ENCODE results near the gene CDCA4.

DNA sequence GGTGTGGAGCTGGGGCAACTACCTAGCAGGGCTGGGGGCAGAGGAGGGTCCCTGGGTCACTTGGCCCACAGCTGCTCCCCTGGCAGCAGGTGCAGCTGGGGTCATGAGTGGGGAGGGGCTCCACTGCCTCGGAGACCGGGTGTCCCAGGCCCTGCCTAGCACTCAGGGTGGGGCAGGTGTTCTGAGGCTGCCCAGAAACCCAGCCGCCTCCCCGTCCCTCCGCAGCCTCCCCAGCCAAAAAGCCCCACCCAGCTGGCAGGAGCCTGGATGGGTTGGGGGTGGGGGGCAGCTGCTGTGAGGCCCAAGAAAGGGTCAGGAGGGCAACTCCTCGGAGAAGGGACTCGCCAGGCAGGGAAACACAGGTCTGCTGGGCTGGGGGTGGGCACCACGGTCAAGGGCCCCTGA lies 53.9 kb downstream of the CDCA4 start:
- no peak for TF ChIP-seq TAF1 (IDR thresholded peaks at IDR 0.05; ENCODE audit: borderline replicate concordance, insufficient read depth, low read length)
- no peak for TF ChIP-seq POLR2AphosphoS5 (IDR thresholded peaks at IDR 0.05; ENCODE audit: low read depth, low read length)
- TF ChIP-seq, protein P1, sequence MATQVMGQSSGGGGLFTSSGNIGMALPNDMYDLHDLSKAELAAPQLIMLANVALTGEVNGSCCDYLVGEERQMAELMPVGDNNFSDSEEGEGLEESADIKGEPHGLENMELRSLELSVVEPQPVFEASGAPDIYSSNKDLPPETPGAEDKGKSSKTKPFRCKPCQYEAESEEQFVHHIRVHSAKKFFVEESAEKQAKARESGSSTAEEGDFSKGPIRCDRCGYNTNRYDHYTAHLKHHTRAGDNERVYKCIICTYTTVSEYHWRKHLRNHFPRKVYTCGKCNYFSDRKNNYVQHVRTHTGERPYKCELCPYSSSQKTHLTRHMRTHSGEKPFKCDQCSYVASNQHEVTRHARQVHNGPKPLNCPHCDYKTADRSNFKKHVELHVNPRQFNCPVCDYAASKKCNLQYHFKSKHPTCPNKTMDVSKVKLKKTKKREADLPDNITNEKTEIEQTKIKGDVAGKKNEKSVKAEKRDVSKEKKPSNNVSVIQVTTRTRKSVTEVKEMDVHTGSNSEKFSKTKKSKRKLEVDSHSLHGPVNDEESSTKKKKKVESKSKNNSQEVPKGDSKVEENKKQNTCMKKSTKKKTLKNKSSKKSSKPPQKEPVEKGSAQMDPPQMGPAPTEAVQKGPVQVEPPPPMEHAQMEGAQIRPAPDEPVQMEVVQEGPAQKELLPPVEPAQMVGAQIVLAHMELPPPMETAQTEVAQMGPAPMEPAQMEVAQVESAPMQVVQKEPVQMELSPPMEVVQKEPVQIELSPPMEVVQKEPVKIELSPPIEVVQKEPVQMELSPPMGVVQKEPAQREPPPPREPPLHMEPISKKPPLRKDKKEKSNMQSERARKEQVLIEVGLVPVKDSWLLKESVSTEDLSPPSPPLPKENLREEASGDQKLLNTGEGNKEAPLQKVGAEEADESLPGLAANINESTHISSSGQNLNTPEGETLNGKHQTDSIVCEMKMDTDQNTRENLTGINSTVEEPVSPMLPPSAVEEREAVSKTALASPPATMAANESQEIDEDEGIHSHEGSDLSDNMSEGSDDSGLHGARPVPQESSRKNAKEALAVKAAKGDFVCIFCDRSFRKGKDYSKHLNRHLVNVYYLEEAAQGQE (IDR thresholded peaks at IDR 0.05; ENCODE audit: insufficient read depth in 1 of 2, low read depth in 2 of 2, low read length in 2 of 2), result no peak
- no peak for TF ChIP-seq FOXP2 (optimal IDR thresholded peaks at IDR 0.05; ENCODE audit: borderline replicate concordance, extremely low read depth, extremely low read length, insufficient read depth)
